Bronchial epithelial cell (primary cell): ENCODE results near the gene UBR3. TPM values are rescaled to one million over a fixed set of nuclear protein-coding genes. Genes with fewer than 3 reads are reported as not detected.

Experiments used
- DNase-seq: peaks from one replicate; pipeline ENCODE4 v3.0.0-alpha.2; 2010; ENCODE audit warnings: low read depth
- FAIRE-seq: peaks from 2 replicates; lab custom pipeline; 2011; peaks lifted over from hg19 to GRCh38; lab: Jason Lieb, UNC
- H3K27me3 ChIP-seq: 2 replicates; pipeline ENCODE4 v1.5.1; 2011; ENCODE audit warnings: low read length; ENCODE audit not compliant: control insufficient read depth, insufficient read depth
- H3K36me3 ChIP-seq: 2 replicates; pipeline ENCODE4 v1.5.1; 2011; ENCODE audit warnings: low read length; ENCODE audit not compliant: control insufficient read depth, insufficient read depth
- H3K4me3 ChIP-seq: 2 replicates; pipeline ENCODE4 v1.5.1; 2011; ENCODE audit warnings: mild to moderate bottlenecking, low read depth, low read length, control low read depth
- total RNA-seq: library from RNA; depleted of rRNA; stranded (reverse); fragments of >200 nt; gene quantifications from 2 replicates; pipeline ENCODE4 v1.2.1, GENCODE V29; 2014
- TF ChIP-seq, protein P1 (sequence below): IDR thresholded peaks from 2 replicates; pipeline ENCODE4 v1.5.1; 2011; ENCODE audit warnings: mild to moderate bottlenecking, moderate library complexity, low read length, control low read depth, inconsistent platforms; ENCODE audit not compliant: insufficient read depth, severe bottlenecking

The UBR3 gene
- total RNA-seq, 1 donor from 2014 or later = 18.4 TPM

DNA sequence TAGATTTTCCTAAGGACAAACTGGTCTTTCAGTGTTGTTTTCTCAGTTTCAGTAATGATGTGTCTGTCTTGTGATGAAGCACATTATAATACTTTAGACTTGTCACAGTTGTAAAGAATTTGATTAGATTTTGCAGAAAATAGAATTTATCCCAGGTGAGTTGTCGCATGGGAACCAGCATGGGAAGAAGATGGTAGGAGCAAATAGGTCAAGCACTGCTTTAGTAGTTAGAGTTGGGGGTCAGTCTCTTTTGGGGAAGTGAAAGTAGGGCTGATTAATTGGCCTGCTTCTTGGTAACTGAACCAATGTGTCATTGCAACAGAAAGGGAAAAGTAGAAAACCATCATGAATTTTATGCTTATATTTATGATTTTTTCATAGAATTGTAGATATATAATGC lies 197.5 kb downstream of the UBR3 start:
- TF ChIP-seq, protein P1, sequence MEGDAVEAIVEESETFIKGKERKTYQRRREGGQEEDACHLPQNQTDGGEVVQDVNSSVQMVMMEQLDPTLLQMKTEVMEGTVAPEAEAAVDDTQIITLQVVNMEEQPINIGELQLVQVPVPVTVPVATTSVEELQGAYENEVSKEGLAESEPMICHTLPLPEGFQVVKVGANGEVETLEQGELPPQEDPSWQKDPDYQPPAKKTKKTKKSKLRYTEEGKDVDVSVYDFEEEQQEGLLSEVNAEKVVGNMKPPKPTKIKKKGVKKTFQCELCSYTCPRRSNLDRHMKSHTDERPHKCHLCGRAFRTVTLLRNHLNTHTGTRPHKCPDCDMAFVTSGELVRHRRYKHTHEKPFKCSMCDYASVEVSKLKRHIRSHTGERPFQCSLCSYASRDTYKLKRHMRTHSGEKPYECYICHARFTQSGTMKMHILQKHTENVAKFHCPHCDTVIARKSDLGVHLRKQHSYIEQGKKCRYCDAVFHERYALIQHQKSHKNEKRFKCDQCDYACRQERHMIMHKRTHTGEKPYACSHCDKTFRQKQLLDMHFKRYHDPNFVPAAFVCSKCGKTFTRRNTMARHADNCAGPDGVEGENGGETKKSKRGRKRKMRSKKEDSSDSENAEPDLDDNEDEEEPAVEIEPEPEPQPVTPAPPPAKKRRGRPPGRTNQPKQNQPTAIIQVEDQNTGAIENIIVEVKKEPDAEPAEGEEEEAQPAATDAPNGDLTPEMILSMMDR = no peak
- no peak overlapping the region for H3K4me3 ChIP-seq
- no peaks in the 10 kb centered on the region for H3K36me3 ChIP-seq
- FAIRE-seq (no peak), DNase-seq (no peak)
- no peaks in the 10 kb centered on the region for H3K27me3 ChIP-seq

DNA sequence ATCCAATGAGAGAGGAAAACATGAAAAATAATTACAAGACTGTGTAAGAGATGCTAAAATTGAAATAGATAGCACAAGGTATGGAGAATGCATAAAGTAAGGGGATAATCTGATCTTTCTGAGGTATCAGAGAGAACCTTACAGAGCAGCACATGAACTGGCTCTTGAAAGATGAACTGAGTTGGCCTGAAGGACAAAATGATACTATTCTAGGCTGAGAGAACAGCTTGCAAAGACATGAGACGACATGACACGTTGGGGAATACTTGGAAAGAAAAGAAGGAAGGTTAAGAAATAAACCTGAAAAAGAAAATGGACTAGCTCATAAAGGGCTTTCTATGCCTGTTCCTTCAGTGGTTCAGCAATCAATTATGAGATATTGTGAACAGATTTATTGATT lies 198.0 kb downstream of the UBR3 start:
- DNase-seq (no peak), FAIRE-seq (no peak)
- no peaks in the 10 kb centered on the region for H3K36me3 ChIP-seq
- TF ChIP-seq, protein P1 = no peak
- H3K27me3 ChIP-seq = no peaks in the 10 kb centered on the region
- no peak overlapping the region for H3K4me3 ChIP-seq

DNA sequence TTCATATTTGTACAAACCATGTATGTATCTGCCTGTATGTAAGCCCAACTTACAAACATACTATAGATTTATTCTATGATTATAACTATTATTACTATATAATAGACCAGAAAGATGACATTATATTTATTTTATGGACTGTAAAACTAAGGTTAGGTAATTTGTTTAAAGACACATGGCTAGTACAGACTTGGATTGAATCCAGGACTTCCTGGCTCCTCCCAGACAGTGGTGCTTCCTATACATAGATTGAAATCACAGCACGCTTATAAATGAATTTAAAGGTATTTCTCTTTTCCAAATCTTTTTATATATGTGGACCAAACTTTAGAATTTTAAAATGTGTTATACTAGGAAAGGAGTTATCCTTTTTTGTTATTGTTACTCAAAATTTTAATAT lies 199.1 kb downstream of the UBR3 start:
- no peak overlapping the region for H3K4me3 ChIP-seq
- H3K27me3 ChIP-seq = no peaks in the 10 kb centered on the region
- no peaks in the 10 kb centered on the region for H3K36me3 ChIP-seq
- DNase-seq (no peak), FAIRE-seq (no peak)
- TF ChIP-seq, protein P1 = no peak

DNA sequence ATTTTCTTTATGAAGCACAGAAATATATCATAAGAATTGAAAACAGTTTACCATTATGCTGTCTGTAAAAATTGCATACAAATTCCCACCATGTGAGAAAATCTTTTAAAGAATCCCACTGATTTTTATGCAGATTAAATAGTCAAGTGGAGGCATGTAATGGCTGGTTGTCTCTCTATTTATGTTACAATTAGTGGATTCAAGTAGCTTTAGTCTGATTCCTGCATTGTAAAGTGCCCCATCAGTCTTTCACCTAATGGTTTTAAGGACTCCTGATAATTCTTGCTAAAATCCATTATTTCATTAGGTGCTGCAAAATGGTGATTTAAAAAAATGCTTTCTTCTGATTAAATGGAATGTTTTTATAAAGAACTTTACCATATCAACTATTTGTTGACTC lies 202.3 kb downstream of the UBR3 start:
- no peaks in the 10 kb centered on the region for H3K36me3 ChIP-seq
- H3K4me3 ChIP-seq = no peak overlapping the region
- FAIRE-seq (no peak), DNase-seq (no peak)
- TF ChIP-seq, protein P1 = no peak
- H3K27me3 ChIP-seq = no peaks in the 10 kb centered on the region

DNA sequence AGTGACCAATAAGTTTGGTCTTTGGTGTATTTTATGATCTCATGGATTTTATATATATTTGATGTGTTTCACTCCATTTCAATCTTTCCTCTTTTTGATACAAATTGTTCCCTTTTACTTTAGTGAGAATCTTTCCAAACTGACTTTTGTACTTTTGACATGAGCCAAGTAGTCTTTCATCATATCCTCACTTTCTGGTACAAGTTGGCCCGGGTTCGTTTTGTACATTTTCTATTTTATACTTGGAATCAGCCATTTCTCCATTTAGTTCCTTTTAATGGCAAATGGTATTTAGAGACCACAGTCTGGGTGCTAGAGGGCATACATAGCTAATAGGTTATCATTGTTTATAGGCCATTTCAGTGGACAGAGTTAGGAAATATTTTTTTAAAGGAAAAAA lies 202.8 kb downstream of the UBR3 start:
- H3K36me3 ChIP-seq = no peaks in the 10 kb centered on the region
- H3K4me3 ChIP-seq = no peak overlapping the region
- no peak for DNase-seq
- no peak for FAIRE-seq
- H3K27me3 ChIP-seq = no peaks in the 10 kb centered on the region
- TF ChIP-seq, protein P1 = no peak

DNA sequence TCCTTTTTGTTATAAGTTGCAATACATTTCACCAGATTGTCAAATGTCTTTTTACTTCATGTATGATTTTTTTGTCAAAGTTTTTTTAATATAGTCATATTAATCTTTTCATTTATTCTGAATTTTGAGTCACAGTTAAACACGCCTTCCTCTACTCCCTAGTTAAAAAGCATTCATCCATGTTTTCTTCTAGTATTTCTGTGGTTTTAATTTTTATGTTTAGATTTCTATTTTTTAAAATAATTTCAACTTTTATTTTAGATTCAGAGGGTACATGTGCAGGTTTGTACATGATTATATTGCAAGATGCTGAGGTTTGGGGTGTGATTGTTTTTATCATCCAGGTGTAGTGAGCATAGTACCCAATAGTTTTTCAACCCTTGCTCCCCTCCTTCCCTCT lies 204.0 kb downstream of the UBR3 start:
- no peak for DNase-seq
- no peak overlapping the region for H3K4me3 ChIP-seq
- H3K27me3 ChIP-seq = no peaks in the 10 kb centered on the region
- FAIRE-seq = no peak
- TF ChIP-seq, protein P1 = no peak
- H3K36me3 ChIP-seq = no peaks in the 10 kb centered on the region
